WTC11 (cell line): ENCODE results near the gene CDIPT. TPM values are rescaled to one million over a fixed set of nuclear protein-coding genes. Genes with fewer than 3 reads are reported as not detected.

Experiments used
- ATAC-seq: fragments of 200-7000 bp; cut with Tn5 transposase; 2 replicates; pipeline ENCODE4 v1.10.0; 2021; ENCODE audit warnings: mild to moderate bottlenecking, moderate library complexity
- CTCF ChIA-PET: fragments of 300-600 bp; sonication (Branson Sonifier 250); formaldehyde crosslinking; loops from one replicate; lab custom pipeline; 2021; ENCODE audit warnings: antibody characterized with exemption; lab: Charles Lee
- POLR2A ChIA-PET: fragments of 350-600 bp; sonication (Branson Sonifier 250); formaldehyde crosslinking; loops from one replicate; lab custom pipeline; 2021; ENCODE audit warnings: antibody characterized with exemption; lab: Charles Lee
- DNase-seq: peaks from one replicate; pipeline ENCODE4 v3.0.0; 2021; ENCODE audit warnings: low spot score
- H3K27ac Mint-ChIP-seq: 2 replicates; pipeline ENCODE4 v1.8.0; 2021; ENCODE audit warnings: mixed read lengths
- H3K27me3 Mint-ChIP-seq: 2 replicates; pipeline ENCODE4 v1.8.0; 2021; ENCODE audit warnings: low read depth, mild to moderate bottlenecking, moderate library complexity, mixed read lengths
- H3K36me3 Mint-ChIP-seq: 2 replicates; pipeline ENCODE4 v1.8.0; 2021; ENCODE audit warnings: mixed read lengths
- H3K4me1 Mint-ChIP-seq: 2 replicates; pipeline ENCODE4 v1.8.0; 2022; ENCODE audit warnings: mixed read lengths
- H3K4me3 Mint-ChIP-seq: 2 replicates; pipeline ENCODE4 v1.8.0; 2021; ENCODE audit warnings: mild to moderate bottlenecking, moderate library complexity, mixed read lengths
- H3K9me3 Mint-ChIP-seq: 2 replicates; pipeline ENCODE4 v1.8.0; 2021; ENCODE audit warnings: mixed read lengths
- ATF3 ChIP-seq: sonication (generic); formaldehyde crosslinking; conservative IDR thresholded peaks from 2 replicates; pipeline ENCODE4 v1.8.1; 2022; ENCODE audit warnings: mild to moderate bottlenecking, missing genetic modification reagents
- CBFB ChIP-seq: sonication (generic); formaldehyde crosslinking; IDR thresholded peaks from 2 replicates; pipeline ENCODE4 v1.8.1; 2022; ENCODE audit warnings: mild to moderate bottlenecking, low read depth, missing genetic modification reagents
- CDX4 ChIP-seq: fragments of 250-450 bp; sonication (Bioruptor Pico); IDR thresholded peaks from 2 replicates; pipeline ENCODE4 v1.9.0; 2021; ENCODE audit warnings: moderate library complexity, mild to moderate bottlenecking, inconsistent platforms, borderline replicate concordance
- CREB1 ChIP-seq: sonication (generic); formaldehyde crosslinking; IDR thresholded peaks from 2 replicates; pipeline ENCODE4 v1.8.0; 2023; ENCODE audit warnings: mild to moderate bottlenecking, missing genetic modification reagents
- ESRRA ChIP-seq: sonication (generic); formaldehyde crosslinking; IDR thresholded peaks from 2 replicates; pipeline ENCODE4 v1.8.1; 2022; ENCODE audit warnings: mild to moderate bottlenecking, missing genetic modification reagents, borderline replicate concordance
- ETV6 ChIP-seq: sonication (generic); formaldehyde crosslinking; IDR thresholded peaks from 2 replicates; pipeline ENCODE4 v1.8.1; 2022; ENCODE audit warnings: mild to moderate bottlenecking, missing genetic modification reagents
- FOXK1 ChIP-seq: sonication (generic); formaldehyde crosslinking; IDR thresholded peaks from 2 replicates; pipeline ENCODE4 v1.8.0; 2022; ENCODE audit warnings: mild to moderate bottlenecking, moderate library complexity, missing genetic modification reagents
- FOXP1 ChIP-seq: sonication (generic); formaldehyde crosslinking; IDR thresholded peaks from 2 replicates; pipeline ENCODE4 v1.8.0; 2022; ENCODE audit warnings: missing genetic modification reagents, mild to moderate bottlenecking, moderate library complexity, borderline replicate concordance
- GABPB1 ChIP-seq: sonication (generic); formaldehyde crosslinking; IDR thresholded peaks from 2 replicates; pipeline ENCODE4 v1.8.1; 2023; ENCODE audit warnings: mild to moderate bottlenecking, missing genetic modification reagents
- GTF2I ChIP-seq: fragments of 250-450 bp; sonication (Bioruptor Pico); conservative IDR thresholded peaks from 2 replicates; pipeline ENCODE4 v1.4.0; 2021; ENCODE audit warnings: mild to moderate bottlenecking
- HMGXB4 ChIP-seq: sonication (generic); formaldehyde crosslinking; IDR thresholded peaks from 2 replicates; pipeline ENCODE4 v1.8.1; 2023; ENCODE audit warnings: mild to moderate bottlenecking, moderate library complexity, missing genetic modification reagents
- IRF2 ChIP-seq: sonication (generic); formaldehyde crosslinking; IDR thresholded peaks from 2 replicates; pipeline ENCODE4 v1.8.0; 2022; ENCODE audit warnings: low read depth, missing genetic modification reagents, borderline replicate concordance
- JAZF1 ChIP-seq: fragments of 250-450 bp; sonication (Bioruptor Pico); IDR thresholded peaks from 2 replicates; pipeline ENCODE4 v1.9.0; 2021; ENCODE audit warnings: moderate library complexity, mild to moderate bottlenecking, inconsistent platforms
- KAT7 ChIP-seq: sonication (generic); formaldehyde crosslinking; IDR thresholded peaks from 2 replicates; pipeline ENCODE4 v1.8.1; 2023; ENCODE audit warnings: missing genetic modification reagents, mild to moderate bottlenecking, borderline replicate concordance
- PRDM15 ChIP-seq: sonication (generic); formaldehyde crosslinking; IDR thresholded peaks from 2 replicates; pipeline ENCODE4 v1.8.0; 2022; ENCODE audit warnings: missing genetic modification reagents
- TCF7 ChIP-seq: sonication (generic); formaldehyde crosslinking; IDR thresholded peaks from 2 replicates; pipeline ENCODE4 v1.8.0; 2022; ENCODE audit warnings: mild to moderate bottlenecking, low read depth, missing genetic modification reagents, moderate library complexity
- ZNF121 ChIP-seq: sonication (generic); formaldehyde crosslinking; IDR thresholded peaks from 2 replicates; pipeline ENCODE4 v1.8.0; 2023; ENCODE audit warnings: missing genetic modification reagents
- ZNF232 ChIP-seq: sonication (generic); formaldehyde crosslinking; IDR thresholded peaks from 2 replicates; pipeline ENCODE4 v1.8.0; 2022; ENCODE audit warnings: mild to moderate bottlenecking, missing genetic modification reagents
- ZNF396 ChIP-seq: fragments of 250-450 bp; sonication (Bioruptor Pico); IDR thresholded peaks from 2 replicates; pipeline ENCODE4 v1.8.0; 2021; ENCODE audit warnings: mild to moderate bottlenecking, moderate library complexity, borderline replicate concordance
- ZNF423 ChIP-seq: fragments of 250-450 bp; sonication (Bioruptor Pico); IDR thresholded peaks from 2 replicates; pipeline ENCODE4 v2.1.2; 2022; ENCODE audit warnings: mild to moderate bottlenecking, moderate library complexity
- total RNA-seq: library from RNA; stranded (reverse); gene quantifications from 3 replicates; pipeline ENCODE4 v1.2.3, GENCODE V29; 2021
- TF ChIP-seq, protein P1 (sequence below): sonication (generic); formaldehyde crosslinking; IDR thresholded peaks from 2 replicates; pipeline ENCODE4 v1.8.0; 2022; ENCODE audit warnings: mild to moderate bottlenecking, missing genetic modification reagents
- TF ChIP-seq, protein P2 (sequence below): fragments of 250-450 bp; sonication (Bioruptor Pico); IDR thresholded peaks from 2 replicates; pipeline ENCODE4 v1.8.0; 2021; ENCODE audit warnings: mild to moderate bottlenecking
- TF ChIP-seq, protein P3 (sequence below): sonication (generic); formaldehyde crosslinking; IDR thresholded peaks from 2 replicates; pipeline ENCODE4 v1.8.1; 2023; ENCODE audit warnings: mild to moderate bottlenecking, missing genetic modification reagents

Gene CDIPT
- total RNA-seq, 1 experiment from 2014 or later: 71.7 TPM

- Mint-ChIP-seq H3K9me3 (no peaks in the 10 kb centered on the region), H3K27ac (peak overlapping the region; percentile 85), H3K4me3 (peak overlapping the region; percentile 63), H3K4me1 (peaks cover 57% of the 10 kb centered on the region), H3K27me3 (no peaks in the 10 kb centered on the region; the same call in 1 of the 2 replicates), H3K36me3 (peaks cover 30% of the 10 kb centered on the region)
- TF ChIP-seq, protein P1, sequence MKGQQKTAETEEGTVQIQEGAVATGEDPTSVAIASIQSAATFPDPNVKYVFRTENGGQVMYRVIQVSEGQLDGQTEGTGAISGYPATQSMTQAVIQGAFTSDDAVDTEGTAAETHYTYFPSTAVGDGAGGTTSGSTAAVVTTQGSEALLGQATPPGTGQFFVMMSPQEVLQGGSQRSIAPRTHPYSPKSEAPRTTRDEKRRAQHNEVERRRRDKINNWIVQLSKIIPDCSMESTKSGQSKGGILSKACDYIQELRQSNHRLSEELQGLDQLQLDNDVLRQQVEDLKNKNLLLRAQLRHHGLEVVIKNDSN (CRISPR knock-in tag): no peak
- no peak for TF ChIP-seq KAT7 (CRISPR knock-in tag)
- TF ChIP-seq TCF7 (CRISPR knock-in tag): no peak
- TF ChIP-seq IRF2 (CRISPR knock-in tag): no peak
- TF ChIP-seq PRDM15 (CRISPR knock-in tag): no peak
- TF ChIP-seq ZNF232 (CRISPR knock-in tag): no peak
- TF ChIP-seq CDX4 (CRISPR knock-in tag): no peak
- no peak for TF ChIP-seq GABPB1 (CRISPR knock-in tag)
- no peak for TF ChIP-seq FOXP1 (CRISPR knock-in tag)
- no peak for TF ChIP-seq ZNF396 (CRISPR knock-in tag)
- no peak for TF ChIP-seq ZNF121
- no peak for TF ChIP-seq FOXK1 (CRISPR knock-in tag)
- no peak for TF ChIP-seq JAZF1 (CRISPR knock-in tag)
- no peak for TF ChIP-seq ATF3 (CRISPR knock-in tag)
- TF ChIP-seq, all 79 proteins: peak for 0
- DNase-seq (no peak), ATAC-seq (no peak)
- POLR2A ChIA-PET: interaction anchor here (0.7 kb wide), 1 partner anchor 25 kb away, joined by 4 read pairs; no protein-coding TSS in a partner anchor
- CTCF ChIA-PET: interaction anchor here (0.6 to 6.0 kb wide), 6 partner anchors 11 to 214 kb away, joined by 3 to 50 read pairs (median 12); partner anchors contain the start of genes MAZ and TLCD3B
Observed at GRCh38 chr16:29818082-29818481, 44.9 kb downstream of the CDIPT start.

GRCh38 chr16:29816694-29817441 lies 46.2 kb downstream of the CDIPT start:
- POLR2A ChIA-PET: interaction anchor here (0.6 to 2.9 kb wide), 5 partner anchors 12 to 91 kb away, joined by 3 to 7 read pairs (median 5); no protein-coding TSS in a partner anchor
- peak overlapping the region; percentile 85 for H3K27ac Mint-ChIP-seq
- H3K4me3 Mint-ChIP-seq: peak overlapping the region; percentile 94
- CTCF ChIA-PET: interaction anchor here (0.6 to 5.7 kb wide), 24 partner anchors 10 to 1594 kb away, joined by 3 to 81 read pairs (median 4); partner anchors contain the start of genes ALDOA, ASPHD1, CDIPT and KCTD13
- peaks cover 56% of the 10 kb centered on the region for H3K4me1 Mint-ChIP-seq
- DNase-seq (peak; percentile 62), ATAC-seq (peak; percentile 12)
- peaks cover 30% of the 10 kb centered on the region for H3K36me3 Mint-ChIP-seq
- no peaks in the 10 kb centered on the region for H3K9me3 Mint-ChIP-seq
- no peaks in the 10 kb centered on the region; the same call in 1 of the 2 replicates for H3K27me3 Mint-ChIP-seq
- TF ChIP-seq CBFB (CRISPR knock-in tag): 0 out of 2 replicates have a peak, but pooled peaks have one; percentile 47
- TF ChIP-seq HMGXB4 (CRISPR knock-in tag): peak; percentile 13; the same call in 1 of the 2 replicates
- no peak for TF ChIP-seq GABPB1 (CRISPR knock-in tag)
- 0 out of 2 replicates have a peak, but pooled peaks have one; percentile 2 for TF ChIP-seq ZNF121
- no peak for TF ChIP-seq GTF2I
- peak; percentile 73 for TF ChIP-seq ETV6 (CRISPR knock-in tag)
- TF ChIP-seq, protein P2, sequence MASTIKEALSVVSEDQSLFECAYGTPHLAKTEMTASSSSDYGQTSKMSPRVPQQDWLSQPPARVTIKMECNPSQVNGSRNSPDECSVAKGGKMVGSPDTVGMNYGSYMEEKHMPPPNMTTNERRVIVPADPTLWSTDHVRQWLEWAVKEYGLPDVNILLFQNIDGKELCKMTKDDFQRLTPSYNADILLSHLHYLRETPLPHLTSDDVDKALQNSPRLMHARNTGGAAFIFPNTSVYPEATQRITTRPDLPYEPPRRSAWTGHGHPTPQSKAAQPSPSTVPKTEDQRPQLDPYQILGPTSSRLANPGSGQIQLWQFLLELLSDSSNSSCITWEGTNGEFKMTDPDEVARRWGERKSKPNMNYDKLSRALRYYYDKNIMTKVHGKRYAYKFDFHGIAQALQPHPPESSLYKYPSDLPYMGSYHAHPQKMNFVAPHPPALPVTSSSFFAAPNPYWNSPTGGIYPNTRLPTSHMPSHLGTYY (CRISPR knock-in tag): no peak
- TF ChIP-seq TCF7 (CRISPR knock-in tag): no peak
- 0 out of 2 replicates have a peak, but pooled peaks have one; percentile 0 for TF ChIP-seq CREB1
- TF ChIP-seq, protein P3, sequence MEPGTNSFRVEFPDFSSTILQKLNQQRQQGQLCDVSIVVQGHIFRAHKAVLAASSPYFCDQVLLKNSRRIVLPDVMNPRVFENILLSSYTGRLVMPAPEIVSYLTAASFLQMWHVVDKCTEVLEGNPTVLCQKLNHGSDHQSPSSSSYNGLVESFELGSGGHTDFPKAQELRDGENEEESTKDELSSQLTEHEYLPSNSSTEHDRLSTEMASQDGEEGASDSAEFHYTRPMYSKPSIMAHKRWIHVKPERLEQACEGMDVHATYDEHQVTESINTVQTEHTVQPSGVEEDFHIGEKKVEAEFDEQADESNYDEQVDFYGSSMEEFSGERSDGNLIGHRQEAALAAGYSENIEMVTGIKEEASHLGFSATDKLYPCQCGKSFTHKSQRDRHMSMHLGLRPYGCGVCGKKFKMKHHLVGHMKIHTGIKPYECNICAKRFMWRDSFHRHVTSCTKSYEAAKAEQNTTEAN: no peak
- no peak for TF ChIP-seq ESRRA (CRISPR knock-in tag)
- no peak for TF ChIP-seq ZNF423
